Thyroid gland (tissue), 4 donors: ENCODE measurements around the gene MBNL2.

Experiments used
- POLR2A ChIP-seq, 2 donors: fragments of 450-650 bp; IDR thresholded peaks; one replicate each; pipeline ENCODE4 v1.6.1; 2017; ENCODE audit warnings: antibody characterized with exemption in 2 of 2, mild to moderate bottlenecking in 2 of 2, moderate library complexity in 1 of 2
- TF ChIP-seq, protein P1 (sequence below), 6 experiments: fragments of 200-600 bp in 3 of 6; fragments of 450-650 bp in 3 of 6; sonication (generic) in 3 of 6; IDR thresholded peaks; one replicate each; pipeline ENCODE4 v1.5.1; 2016 to 2019; ENCODE audit warnings: antibody characterized with exemption in 6 of 6, mild to moderate bottlenecking in 2 of 6, inconsistent platforms in 1 of 6, moderate library complexity in 1 of 6

DNA sequence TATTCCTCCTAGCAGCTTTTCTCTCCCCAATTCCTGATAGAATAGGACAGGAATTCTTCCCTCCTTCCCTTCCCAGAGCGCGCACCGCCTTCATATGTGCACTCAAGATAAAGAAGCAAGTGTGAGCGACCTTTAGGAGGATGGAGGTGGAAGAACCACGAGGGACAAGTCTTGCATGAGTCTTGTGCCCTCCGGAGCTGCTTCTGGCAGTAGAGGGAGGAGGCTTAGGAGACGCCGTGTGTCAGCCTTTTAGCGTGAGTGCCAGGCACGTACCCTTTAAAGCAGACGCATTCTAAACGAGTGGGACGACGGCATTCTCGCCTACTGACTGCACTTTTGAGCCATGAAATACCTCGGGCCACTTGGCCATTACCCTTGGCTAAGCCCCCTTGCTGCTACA is 116.4 kb downstream of the MBNL2 start:
- no peak for TF ChIP-seq POLR2A (IDR thresholded peaks at IDR 0.05)
- TF ChIP-seq, protein P1, sequence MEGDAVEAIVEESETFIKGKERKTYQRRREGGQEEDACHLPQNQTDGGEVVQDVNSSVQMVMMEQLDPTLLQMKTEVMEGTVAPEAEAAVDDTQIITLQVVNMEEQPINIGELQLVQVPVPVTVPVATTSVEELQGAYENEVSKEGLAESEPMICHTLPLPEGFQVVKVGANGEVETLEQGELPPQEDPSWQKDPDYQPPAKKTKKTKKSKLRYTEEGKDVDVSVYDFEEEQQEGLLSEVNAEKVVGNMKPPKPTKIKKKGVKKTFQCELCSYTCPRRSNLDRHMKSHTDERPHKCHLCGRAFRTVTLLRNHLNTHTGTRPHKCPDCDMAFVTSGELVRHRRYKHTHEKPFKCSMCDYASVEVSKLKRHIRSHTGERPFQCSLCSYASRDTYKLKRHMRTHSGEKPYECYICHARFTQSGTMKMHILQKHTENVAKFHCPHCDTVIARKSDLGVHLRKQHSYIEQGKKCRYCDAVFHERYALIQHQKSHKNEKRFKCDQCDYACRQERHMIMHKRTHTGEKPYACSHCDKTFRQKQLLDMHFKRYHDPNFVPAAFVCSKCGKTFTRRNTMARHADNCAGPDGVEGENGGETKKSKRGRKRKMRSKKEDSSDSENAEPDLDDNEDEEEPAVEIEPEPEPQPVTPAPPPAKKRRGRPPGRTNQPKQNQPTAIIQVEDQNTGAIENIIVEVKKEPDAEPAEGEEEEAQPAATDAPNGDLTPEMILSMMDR (IDR thresholded peaks at IDR 0.05): no peak
